ENCODE measurements around the gene PLEKHA3. TPM values are rescaled to one million over a fixed set of nuclear protein-coding genes. Genes with fewer than 3 reads are reported as not detected.
"Not testable (repeated sequence)": the region's sequence is repeated elsewhere in the genome, so short reads cannot be mapped to it uniquely, and the experiment has no call there.

Gene PLEKHA3
- total RNA-seq, 1 donor from 2014 or later = 36.4 TPM

GRCh38 chr2:178513876-178514275, 33.6 kb downstream of the PLEKHA3 start:
- intact Hi-C loops (cut with DNase I) = no loop called here
- DNase-seq (ENCODE audit: missing footprints) = no peak
- no peak for ATAC-seq

GRCh38 chr2:178514664-178515063, 34.4 kb downstream of the PLEKHA3 start:
- ATAC-seq (no peak), DNase-seq (ENCODE audit: missing footprints) (no peak)
- intact Hi-C loops (cut with DNase I) = no loop called here

GRCh38 chr2:178517496-178517895, 37.2 kb downstream of the PLEKHA3 start:
- intact Hi-C loops (cut with DNase I) = no loop called here
- ATAC-seq = no peak
- DNase-seq (ENCODE audit: missing footprints) = no peak

GRCh38 chr2:178521304-178522150, 41.3 kb downstream of the PLEKHA3 start:
- intact Hi-C loops (cut with DNase I) = loop anchor here (2.0 kb wide), 1 partner anchor 41 kb away; the partner anchor contains the start of gene PLEKHA3
- DNase-seq (ENCODE audit: missing footprints) = no peak
- ATAC-seq = no peak

- DNase-seq (ENCODE audit: missing footprints) (peak; percentile 93), ATAC-seq (peak; percentile 83)
- intact Hi-C loops (cut with DNase I) = loop anchor here (2.0 kb wide), 1 partner anchor 42 kb away; the partner anchor contains the start of gene PLEKHA3
Measured at GRCh38 chr2:178522950-178523595, 42.8 kb downstream of the PLEKHA3 start.

- DNase-seq (ENCODE audit: missing footprints) = no peak
- ATAC-seq = peak; percentile 24
- intact Hi-C loops (cut with DNase I) = loop anchor here (2.0 kb wide), 1 partner anchor 43 kb away; the partner anchor contains the start of gene PLEKHA3
Measured at GRCh38 chr2:178523596-178524134, 43.4 kb downstream of the PLEKHA3 start.

- intact Hi-C loops (cut with DNase I); ATAC-seq; DNase-seq (ENCODE audit: missing footprints): not testable (repeated sequence)
Measured at GRCh38 chr2:178525010-178525409, 44.8 kb downstream of the PLEKHA3 start.

- DNase-seq (ENCODE audit: missing footprints); intact Hi-C loops (cut with DNase I); ATAC-seq: not testable (repeated sequence)
Measured at GRCh38 chr2:178525460-178525859, 45.2 kb downstream of the PLEKHA3 start.

- intact Hi-C loops (cut with DNase I) = no loop called here
- DNase-seq (ENCODE audit: missing footprints) (no peak), ATAC-seq (no peak)
Measured at GRCh38 chr2:178526256-178526655, 46.0 kb downstream of the PLEKHA3 start.

GRCh38 chr2:178527592-178527991, 47.3 kb downstream of the PLEKHA3 start:
- intact Hi-C loops (cut with DNase I) = no loop called here
- ATAC-seq (no peak), DNase-seq (ENCODE audit: missing footprints) (no peak)

GRCh38 chr2:178528647-178529046, 48.4 kb downstream of the PLEKHA3 start:
- DNase-seq (ENCODE audit: missing footprints) (no peak), ATAC-seq (no peak)
- intact Hi-C loops (cut with DNase I) = no loop called here

- intact Hi-C loops (cut with DNase I) = no loop called here
- DNase-seq (ENCODE audit: missing footprints) (no peak), ATAC-seq (no peak)
Measured at GRCh38 chr2:178529194-178529593, 48.9 kb downstream of the PLEKHA3 start.

- intact Hi-C loops (cut with DNase I) = no loop called here
- no peak for DNase-seq (ENCODE audit: missing footprints)
- no peak for ATAC-seq
Measured at GRCh38 chr2:178530131-178530530, 49.9 kb downstream of the PLEKHA3 start.

- no peak for DNase-seq (ENCODE audit: missing footprints)
- intact Hi-C loops (cut with DNase I) = no loop called here
- no peak for ATAC-seq
Measured at GRCh38 chr2:178530625-178531142, 50.4 kb downstream of the PLEKHA3 start.

GRCh38 chr2:178531168-178531567, 50.9 kb downstream of the PLEKHA3 start:
- no peak for DNase-seq (ENCODE audit: missing footprints)
- no peak for ATAC-seq
- intact Hi-C loops (cut with DNase I) = no loop called here

- intact Hi-C loops (cut with DNase I) = no loop called here
- no peak for ATAC-seq
- DNase-seq (ENCODE audit: missing footprints) = no peak
Measured at GRCh38 chr2:178536037-178536436, 55.8 kb downstream of the PLEKHA3 start.

GRCh38 chr2:178542161-178542560, 61.9 kb downstream of the PLEKHA3 start:
- DNase-seq (ENCODE audit: missing footprints) (no peak), ATAC-seq (no peak)
- intact Hi-C loops (cut with DNase I) = no loop called here

GRCh38 chr2:178542569-178542968, 62.3 kb downstream of the PLEKHA3 start:
- ATAC-seq (no peak), DNase-seq (ENCODE audit: missing footprints) (no peak)
- intact Hi-C loops (cut with DNase I) = no loop called here

GRCh38 chr2:178550352-178550751, 70.1 kb downstream of the PLEKHA3 start:
- ATAC-seq = no peak
- intact Hi-C loops (cut with DNase I) = no loop called here
- DNase-seq (ENCODE audit: missing footprints) = no peak
